Endothelial cell (in vitro differentiated cells): ENCODE data around the gene LRIT2. TPM values are rescaled to one million over a fixed set of nuclear protein-coding genes. Genes with fewer than 3 reads are reported as not detected.

ENCODE experiments used
- DNase-seq: peaks from one replicate; pipeline ENCODE4 v3.0.0; 2021; ENCODE audit warnings: low spot score
- H3K27ac Mint-ChIP-seq: one replicate; pipeline ENCODE4 v1.8.0; 2021; ENCODE audit warnings: mixed read lengths, inconsistent platforms; ENCODE audit not compliant: unreplicated experiment
- H3K27me3 Mint-ChIP-seq: one replicate; pipeline ENCODE4 v1.8.0; 2021; ENCODE audit warnings: mild to moderate bottlenecking, moderate library complexity, mixed read lengths, inconsistent platforms; ENCODE audit not compliant: unreplicated experiment
- H3K36me3 Mint-ChIP-seq: one replicate; pipeline ENCODE4 v1.8.0; 2021; ENCODE audit warnings: mild to moderate bottlenecking, low read depth, mixed read lengths, inconsistent platforms; ENCODE audit not compliant: unreplicated experiment
- H3K4me1 Mint-ChIP-seq: one replicate; pipeline ENCODE4 v1.8.0; 2021; ENCODE audit warnings: mild to moderate bottlenecking, mixed read lengths, inconsistent platforms; ENCODE audit not compliant: unreplicated experiment
- H3K4me3 Mint-ChIP-seq: one replicate; pipeline ENCODE4 v1.8.0; 2021; ENCODE audit warnings: mild to moderate bottlenecking, mixed read lengths, inconsistent platforms; ENCODE audit not compliant: unreplicated experiment
- H3K9me3 Mint-ChIP-seq: one replicate; pipeline ENCODE4 v1.8.0; 2021; ENCODE audit warnings: mixed read lengths, inconsistent platforms; ENCODE audit not compliant: unreplicated experiment
- total RNA-seq: library from RNA; stranded (reverse); fragmentation: NEBNext Ultra II Directional; extraction: Animal tissue kit (Norgen Biotek cat#: 25700); gene quantifications from one replicate; pipeline ENCODE4 v1.2.1, GENCODE V29; 2021; ENCODE audit not compliant: unreplicated experiment
- TF ChIP-seq, protein P1 (sequence below): fragments of 200-600 bp; sonication (generic); IDR thresholded peaks from one replicate; pipeline ENCODE4 v1.5.0; 2021; ENCODE audit warnings: antibody characterized with exemption; ENCODE audit not compliant: unreplicated experiment

LRIT2 gene
- total RNA-seq, 1 donor from 2014 or later, result not detected

DNA sequence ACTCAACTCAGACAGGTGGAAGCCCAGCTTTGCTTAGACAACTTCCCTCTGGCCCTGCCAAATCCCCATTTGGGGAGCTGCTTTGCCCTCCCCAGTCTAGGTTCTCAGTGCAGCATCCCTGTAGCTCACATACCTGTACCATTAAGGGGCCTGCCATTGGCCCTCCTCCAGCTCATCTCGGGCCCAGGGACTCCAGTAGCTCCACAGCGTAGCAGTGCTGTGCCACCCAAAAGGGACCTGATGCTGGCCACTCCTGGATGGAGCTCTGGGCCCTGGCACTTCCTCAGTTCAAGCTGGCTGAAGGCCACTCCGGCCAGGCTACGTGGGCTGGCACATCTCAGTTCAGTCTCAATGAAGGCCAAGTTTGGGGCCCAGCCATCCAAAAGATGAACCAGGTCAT, 8.6 kb upstream of the LRIT2 start:
- Mint-ChIP-seq H3K27ac (no peak overlapping the region), H3K9me3 (no peaks in the 10 kb centered on the region), H3K36me3 (no peaks in the 10 kb centered on the region), H3K4me1 (no peaks in the 10 kb centered on the region), H3K27me3 (peaks cover 2% of the 10 kb centered on the region), H3K4me3 (no peak overlapping the region)
- DNase-seq, result no peak
- TF ChIP-seq, protein P1, sequence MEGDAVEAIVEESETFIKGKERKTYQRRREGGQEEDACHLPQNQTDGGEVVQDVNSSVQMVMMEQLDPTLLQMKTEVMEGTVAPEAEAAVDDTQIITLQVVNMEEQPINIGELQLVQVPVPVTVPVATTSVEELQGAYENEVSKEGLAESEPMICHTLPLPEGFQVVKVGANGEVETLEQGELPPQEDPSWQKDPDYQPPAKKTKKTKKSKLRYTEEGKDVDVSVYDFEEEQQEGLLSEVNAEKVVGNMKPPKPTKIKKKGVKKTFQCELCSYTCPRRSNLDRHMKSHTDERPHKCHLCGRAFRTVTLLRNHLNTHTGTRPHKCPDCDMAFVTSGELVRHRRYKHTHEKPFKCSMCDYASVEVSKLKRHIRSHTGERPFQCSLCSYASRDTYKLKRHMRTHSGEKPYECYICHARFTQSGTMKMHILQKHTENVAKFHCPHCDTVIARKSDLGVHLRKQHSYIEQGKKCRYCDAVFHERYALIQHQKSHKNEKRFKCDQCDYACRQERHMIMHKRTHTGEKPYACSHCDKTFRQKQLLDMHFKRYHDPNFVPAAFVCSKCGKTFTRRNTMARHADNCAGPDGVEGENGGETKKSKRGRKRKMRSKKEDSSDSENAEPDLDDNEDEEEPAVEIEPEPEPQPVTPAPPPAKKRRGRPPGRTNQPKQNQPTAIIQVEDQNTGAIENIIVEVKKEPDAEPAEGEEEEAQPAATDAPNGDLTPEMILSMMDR, result no peak

DNA sequence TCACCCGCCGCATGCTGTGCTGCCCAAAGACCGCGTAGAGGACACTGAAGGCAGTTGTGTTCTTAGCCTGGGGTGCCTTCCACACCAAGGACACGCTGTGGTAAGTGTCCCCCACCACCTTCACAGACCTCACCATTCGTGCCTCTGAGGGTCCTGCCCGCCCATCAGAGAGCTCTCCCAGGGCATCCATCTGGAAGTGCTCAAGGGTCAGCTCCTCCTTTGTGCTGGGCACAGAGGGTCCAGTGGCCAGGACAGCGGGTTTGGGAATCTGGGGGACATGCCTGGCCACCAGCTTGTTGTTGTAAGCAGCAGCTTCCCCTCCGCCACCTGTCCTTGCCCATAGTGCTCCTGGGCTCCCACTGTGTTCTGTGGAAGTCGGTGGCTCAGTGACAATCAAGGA, 7.0 kb upstream of the LRIT2 start:
- H3K4me3 Mint-ChIP-seq, result no peak overlapping the region
- no peaks in the 10 kb centered on the region for H3K36me3 Mint-ChIP-seq
- TF ChIP-seq, protein P1, result no peak
- no peak for DNase-seq
- H3K27ac Mint-ChIP-seq, result no peak overlapping the region
- no peaks in the 10 kb centered on the region for H3K9me3 Mint-ChIP-seq
- H3K4me1 Mint-ChIP-seq, result no peaks in the 10 kb centered on the region
- peaks cover 2% of the 10 kb centered on the region for H3K27me3 Mint-ChIP-seq

DNA sequence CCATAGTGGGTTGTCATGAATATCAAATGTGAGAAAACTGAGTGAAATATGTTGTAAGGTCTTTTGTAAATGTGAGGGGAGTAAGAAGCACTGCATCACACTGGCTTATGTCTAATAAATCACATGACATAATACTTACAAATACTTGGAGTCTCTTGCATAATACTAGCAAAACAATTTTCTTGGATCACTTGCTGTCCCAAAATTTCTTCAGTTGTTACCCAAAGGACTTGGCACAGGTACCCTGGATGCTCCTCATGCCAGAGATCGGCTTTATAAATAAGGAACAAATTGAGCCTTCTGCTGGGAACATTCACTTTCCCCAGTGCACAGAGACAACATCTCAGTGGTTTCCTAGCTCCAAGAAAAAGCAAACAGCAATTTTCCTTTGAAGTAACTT, 5.0 kb upstream of the LRIT2 start:
- H3K27me3 Mint-ChIP-seq, result peaks cover 2% of the 10 kb centered on the region
- H3K4me1 Mint-ChIP-seq, result no peaks in the 10 kb centered on the region
- no peaks in the 10 kb centered on the region for H3K9me3 Mint-ChIP-seq
- H3K36me3 Mint-ChIP-seq, result no peaks in the 10 kb centered on the region
- no peak overlapping the region for H3K4me3 Mint-ChIP-seq
- no peak for DNase-seq
- H3K27ac Mint-ChIP-seq, result no peak overlapping the region
- TF ChIP-seq, protein P1, result no peak

DNA sequence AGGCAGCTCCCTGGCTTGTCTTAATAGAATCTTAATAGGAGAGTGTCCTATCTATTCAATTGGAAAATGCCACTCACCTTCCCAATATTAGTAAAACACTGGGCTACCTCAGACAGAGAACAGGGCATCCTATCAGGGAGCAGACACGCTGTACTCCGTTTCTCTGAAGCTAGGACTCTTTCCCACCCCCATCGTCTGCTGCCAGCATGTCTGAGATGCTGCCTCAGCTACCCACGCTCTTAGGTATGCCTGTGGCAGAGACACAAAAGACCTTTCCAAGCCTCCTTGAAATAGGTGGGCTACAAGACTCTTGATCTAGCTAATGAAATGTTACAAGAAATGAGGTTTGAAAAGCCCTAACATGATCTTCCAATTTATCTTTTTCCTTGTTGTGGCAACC, 2.5 kb upstream of the LRIT2 start:
- Mint-ChIP-seq H3K4me3 (no peak overlapping the region), H3K9me3 (no peaks in the 10 kb centered on the region), H3K4me1 (no peaks in the 10 kb centered on the region), H3K27me3 (peaks cover 5% of the 10 kb centered on the region), H3K27ac (no peak overlapping the region), H3K36me3 (no peaks in the 10 kb centered on the region)
- DNase-seq, result no peak
- TF ChIP-seq, protein P1, result no peak

DNA sequence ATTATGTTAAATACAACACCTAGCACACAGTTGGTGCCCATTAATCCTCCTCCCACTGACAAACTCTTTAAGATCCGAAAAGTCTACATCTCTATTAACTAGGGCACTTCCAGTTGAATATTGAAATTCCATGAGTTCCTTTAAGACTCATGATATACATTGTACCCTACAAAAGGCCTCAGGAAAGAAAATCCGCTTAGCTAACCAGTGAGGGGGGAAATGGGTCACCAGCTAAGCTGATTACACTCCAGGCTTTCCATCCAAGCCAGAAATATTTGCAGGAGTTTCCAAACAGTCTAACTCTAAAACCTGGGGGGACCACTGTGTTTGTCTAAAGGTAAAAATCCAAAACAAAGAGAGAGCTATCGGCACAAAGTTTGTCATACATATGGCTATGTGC, 1.3 kb upstream of the LRIT2 start:
- no peak overlapping the region for H3K4me3 Mint-ChIP-seq
- no peaks in the 10 kb centered on the region for H3K36me3 Mint-ChIP-seq
- no peak for DNase-seq
- H3K9me3 Mint-ChIP-seq, result no peaks in the 10 kb centered on the region
- H3K4me1 Mint-ChIP-seq, result no peaks in the 10 kb centered on the region
- peaks cover 7% of the 10 kb centered on the region for H3K27me3 Mint-ChIP-seq
- TF ChIP-seq, protein P1, result no peak
- H3K27ac Mint-ChIP-seq, result no peak overlapping the region
